ENCODE results near the gene FHDC1. TPM values are rescaled to one million over a fixed set of nuclear protein-coding genes. Genes with fewer than 3 reads are reported as not detected.
"Not testable (repeated sequence)": the region's sequence is repeated elsewhere in the genome, so short reads cannot be mapped to it uniquely, and the experiment has no call there.

Gene FHDC1, protein sequence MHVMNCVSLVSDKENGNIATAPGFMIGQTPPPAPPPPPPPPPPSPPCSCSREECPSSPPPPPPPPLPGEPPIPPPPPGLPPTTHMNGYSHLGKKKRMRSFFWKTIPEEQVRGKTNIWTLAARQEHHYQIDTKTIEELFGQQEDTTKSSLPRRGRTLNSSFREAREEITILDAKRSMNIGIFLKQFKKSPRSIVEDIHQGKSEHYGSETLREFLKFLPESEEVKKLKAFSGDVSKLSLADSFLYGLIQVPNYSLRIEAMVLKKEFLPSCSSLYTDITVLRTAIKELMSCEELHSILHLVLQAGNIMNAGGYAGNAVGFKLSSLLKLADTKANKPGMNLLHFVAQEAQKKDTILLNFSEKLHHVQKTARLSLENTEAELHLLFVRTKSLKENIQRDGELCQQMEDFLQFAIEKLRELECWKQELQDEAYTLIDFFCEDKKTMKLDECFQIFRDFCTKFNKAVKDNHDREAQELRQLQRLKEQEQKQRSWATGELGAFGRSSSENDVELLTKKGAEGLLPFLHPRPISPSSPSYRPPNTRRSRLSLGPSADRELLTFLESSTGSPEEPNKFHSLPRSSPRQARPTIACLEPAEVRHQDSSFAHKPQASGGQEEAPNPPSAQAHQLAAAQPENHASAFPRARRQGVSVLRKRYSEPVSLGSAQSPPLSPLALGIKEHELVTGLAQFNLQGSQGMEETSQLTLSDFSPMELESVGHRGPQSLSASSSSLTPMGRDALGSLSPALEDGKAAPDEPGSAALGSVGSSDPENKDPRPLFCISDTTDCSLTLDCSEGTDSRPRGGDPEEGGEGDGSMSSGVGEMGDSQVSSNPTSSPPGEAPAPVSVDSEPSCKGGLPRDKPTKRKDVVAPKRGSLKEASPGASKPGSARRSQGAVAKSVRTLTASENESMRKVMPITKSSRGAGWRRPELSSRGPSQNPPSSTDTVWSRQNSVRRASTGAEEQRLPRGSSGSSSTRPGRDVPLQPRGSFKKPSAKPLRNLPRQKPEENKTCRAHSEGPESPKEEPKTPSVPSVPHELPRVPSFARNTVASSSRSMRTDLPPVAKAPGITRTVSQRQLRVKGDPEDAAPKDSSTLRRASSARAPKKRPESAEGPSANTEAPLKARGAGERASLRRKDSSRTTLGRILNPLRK
- 1.2 TPM for total RNA-seq
- long read RNA-seq = 0 reads

DNA sequence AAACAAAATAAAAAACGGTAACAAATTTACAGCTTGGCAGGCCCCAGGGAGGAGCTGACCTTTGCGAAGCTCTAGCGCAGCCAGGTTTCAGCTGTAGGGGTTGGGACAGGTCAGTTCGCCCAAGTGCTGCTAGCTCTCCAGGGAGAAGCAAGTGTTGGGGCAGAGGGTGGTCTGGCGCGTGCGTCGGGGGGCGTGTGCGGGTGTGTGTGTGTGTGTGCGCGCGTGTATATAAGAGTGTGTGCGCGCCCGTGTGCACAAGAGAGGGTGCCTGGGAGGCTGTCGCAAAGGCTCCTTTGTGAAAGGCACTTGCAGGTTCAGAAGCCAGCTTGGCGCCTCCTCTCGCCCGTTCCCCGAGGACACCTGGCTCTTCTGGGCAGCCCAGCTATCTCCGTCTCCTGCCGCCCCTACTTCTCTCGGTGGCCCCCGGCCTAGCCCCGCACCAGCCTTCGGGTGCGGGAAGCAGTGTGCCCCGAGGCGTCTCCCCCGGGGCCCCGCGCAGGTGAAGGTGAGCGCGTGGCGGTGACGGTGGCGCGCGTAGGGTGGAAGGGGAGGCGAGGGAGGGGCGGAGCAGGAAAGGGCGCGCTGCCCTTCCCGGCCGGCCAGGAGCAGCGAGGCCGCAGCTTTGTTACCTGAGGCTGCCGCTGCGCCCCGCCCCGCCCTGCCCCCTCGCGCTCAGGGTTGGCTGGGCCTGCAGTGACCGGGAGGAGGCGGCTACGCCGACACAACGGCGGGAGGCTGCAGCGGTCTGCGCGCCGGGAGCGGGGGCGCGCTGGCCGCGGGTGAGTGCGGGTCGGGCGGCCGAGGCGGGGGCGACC lies at the start of gene FHDC1:
TSS of gene FHDC1 (plus strand) at position 693 of the 815 bp plus-strand sequence. CDS start 6,735 bp downstream, outside the sequence.
- no peak for DNase-seq (ENCODE audit: low spot score)

DNA sequence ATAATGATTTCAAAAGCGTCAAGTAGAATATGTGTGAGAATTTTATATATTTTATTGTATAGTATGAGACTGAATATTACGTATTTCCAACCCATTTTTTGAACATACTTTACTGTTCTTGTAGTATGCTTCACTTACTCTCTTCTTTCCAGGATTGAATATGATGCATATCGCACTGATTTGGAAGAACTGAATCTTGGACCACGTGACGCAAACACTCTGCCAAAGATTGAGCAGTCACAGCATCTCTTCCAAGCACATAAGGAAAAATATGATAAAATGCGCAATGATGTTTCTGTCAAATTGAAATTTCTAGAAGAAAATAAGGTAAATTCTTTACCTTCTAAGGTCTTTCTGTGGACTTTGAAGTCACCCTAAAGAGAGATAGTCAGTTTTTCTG lies 48.1 kb upstream of the FHDC1 start:
- no peak for DNase-seq (ENCODE audit: low spot score)

DNA sequence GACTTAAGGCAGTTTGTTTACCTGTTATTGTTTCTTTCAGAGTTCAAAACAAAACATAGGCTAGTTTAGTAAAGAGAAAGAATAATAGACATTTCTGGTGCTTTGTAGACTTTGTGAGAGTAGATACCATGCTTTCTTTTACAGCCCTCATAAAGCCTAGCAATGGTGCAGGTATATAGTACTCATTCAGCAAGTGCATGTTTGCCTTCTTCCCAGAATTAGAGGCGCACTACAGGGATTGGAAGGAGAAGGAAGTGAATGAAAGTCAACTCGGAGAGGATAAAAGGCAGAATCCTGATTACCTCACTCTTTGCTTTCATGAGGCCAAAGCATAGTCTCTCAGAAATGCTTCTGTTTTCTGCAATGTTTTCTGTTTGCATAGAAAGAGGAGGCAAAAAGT lies 43.1 kb upstream of the FHDC1 start:
- no peak for DNase-seq (ENCODE audit: low spot score)

DNA sequence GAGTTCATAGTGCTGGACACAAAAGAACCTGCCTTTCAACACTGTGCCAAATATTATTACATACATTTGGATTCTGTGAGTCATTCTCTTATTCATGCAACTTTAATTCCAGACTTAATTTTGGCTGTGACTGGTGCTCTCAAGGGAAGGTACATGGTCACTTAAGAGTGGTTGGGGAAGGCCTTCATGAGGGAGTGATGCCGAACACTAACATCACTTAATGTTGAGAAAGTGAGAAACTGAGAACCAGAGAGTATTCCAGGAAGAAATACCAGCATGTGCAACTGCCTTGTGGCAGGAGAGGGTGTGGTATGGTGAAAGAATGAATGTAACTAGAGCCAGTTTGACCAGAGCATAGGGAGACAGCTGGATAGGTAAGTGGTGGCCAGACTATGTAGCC lies 41.5 kb upstream of the FHDC1 start:
- DNase-seq (ENCODE audit: low spot score) = no peak

DNA sequence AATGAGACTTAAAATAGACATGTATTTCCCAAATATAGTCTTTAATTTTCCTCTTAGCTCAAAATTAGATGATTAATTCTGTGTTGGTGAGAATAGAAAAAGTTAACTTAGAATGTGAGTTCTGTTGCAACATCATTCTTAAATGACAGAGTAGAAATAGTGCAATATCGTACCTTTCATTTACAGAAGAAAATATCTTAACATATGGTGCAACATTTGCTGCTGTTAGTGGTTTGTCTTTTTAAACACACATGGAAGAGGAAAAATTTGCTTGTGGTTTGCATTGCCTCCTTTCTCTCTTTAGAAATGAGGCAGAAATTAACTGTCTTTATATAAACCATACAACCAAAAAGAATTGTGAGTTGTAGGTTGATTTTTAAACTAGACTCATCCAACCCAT lies 39.3 kb upstream of the FHDC1 start:
- no peak for DNase-seq (ENCODE audit: low spot score)

DNA sequence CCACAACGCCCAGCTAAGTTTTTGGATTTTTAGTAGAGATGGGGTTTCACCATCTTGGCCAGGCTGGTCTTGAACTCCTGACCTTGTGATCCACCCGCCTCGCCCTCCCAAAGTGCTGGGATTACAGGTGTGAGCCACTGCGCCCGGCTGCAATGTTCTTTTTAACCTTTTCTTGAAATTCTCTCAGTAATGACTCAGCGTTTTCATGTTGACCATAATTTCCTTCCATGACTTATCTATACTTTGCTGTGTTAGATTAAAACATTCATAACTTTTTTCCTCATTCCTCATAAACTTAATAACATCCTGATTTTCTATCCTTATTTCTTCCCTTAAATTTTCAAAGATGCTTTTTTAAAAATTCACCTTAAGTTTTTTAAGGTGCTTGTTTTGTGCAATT lies 38.0 kb upstream of the FHDC1 start:
- DNase-seq (ENCODE audit: low spot score) = not testable (repeated sequence)

DNA sequence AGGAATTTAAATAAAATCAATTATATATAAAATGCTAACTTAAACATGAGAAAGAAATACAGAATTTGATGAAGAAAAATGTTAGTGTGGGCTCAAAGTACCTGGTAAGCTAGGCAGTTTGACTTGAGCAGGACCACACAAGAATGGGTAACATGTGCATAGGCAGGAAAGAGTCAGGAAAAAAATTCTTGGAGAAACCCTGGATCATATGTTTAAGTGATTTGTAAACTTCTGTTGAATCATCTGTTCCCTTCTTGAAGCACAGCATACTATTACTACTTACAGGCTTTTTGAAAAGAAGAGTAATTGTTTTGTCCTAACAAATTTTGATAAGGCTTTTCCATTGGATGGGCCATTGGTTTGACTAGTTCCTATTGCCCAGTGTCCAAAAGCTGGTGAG lies 37.5 kb upstream of the FHDC1 start:
- DNase-seq (ENCODE audit: low spot score) = no peak

DNA sequence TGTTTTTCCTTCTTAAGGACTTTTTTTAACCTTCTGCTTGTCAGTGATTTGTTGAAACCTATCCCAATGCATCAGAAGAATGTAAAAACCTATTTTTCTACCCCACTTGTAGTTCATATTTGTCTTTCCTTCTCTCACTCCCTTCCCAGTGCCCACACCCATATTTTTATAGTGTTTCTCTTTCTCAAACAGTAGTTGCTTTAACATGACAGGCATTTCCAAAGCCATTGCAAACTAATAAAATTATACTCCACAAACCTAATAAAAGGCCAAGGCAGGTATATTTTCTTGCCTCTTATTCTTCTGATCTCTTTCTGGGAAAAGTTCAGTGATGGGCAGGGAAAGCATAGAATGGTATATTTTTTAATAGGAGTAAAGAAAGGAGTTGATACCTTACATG lies 35.7 kb upstream of the FHDC1 start:
- DNase-seq (ENCODE audit: low spot score) = no peak

DNA sequence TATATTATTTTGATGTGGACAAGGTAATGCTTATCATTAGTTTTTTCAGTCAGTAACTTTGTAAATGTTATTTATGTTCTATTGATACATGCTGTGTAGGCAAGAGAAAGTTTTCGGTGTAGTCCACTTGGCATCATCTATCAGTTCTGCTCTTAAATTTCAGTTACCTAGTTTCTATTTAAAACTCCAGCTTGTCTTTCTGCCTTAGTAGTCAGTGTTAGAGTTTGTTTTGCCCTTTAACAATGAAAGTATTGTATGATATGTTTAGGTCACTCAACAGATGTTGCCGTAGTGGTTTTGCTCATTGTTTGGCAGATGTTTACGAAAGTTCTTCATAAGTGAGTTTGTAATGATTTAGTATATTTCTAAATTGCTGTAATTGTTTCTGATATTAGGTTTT lies 34.9 kb upstream of the FHDC1 start:
- no peak for DNase-seq (ENCODE audit: low spot score)

DNA sequence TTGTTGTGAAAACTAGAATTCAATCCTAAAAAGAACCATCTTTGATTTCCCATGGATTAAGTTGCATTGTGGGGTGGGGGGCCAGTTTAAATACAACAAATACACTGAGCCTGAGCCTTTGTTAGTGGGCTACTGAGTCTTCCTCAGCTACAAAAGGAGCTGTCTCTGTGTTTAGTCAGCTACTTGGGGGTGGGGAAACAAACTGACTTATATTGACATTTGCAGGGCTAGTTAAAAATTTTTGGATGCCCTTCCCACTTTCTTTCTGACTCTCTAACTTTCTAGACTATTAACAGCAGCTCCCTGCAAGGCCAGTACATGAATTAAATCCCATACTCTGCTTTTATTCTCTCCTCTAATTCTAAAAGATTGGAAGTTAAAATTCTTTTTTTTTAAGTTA lies 32.5 kb upstream of the FHDC1 start:
- no peak for DNase-seq (ENCODE audit: low spot score)

DNA sequence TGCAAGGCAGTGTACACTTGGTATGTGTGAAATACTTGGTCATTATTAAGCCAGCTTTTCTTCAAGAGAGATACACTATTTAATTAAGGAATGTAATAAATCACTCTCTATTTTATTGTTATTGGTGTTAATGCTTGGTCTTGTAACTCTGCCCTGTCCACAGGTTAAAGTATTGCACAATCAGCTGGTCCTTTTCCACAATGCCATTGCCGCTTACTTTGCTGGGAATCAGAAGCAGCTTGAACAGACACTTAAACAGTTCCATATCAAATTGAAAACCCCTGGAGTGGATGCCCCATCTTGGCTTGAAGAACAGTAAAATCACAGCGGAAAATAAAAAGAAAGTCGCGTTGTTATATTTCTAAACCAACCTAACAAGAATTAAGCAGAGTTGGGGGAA lies 26.2 kb upstream of the FHDC1 start:
- no peak for DNase-seq (ENCODE audit: low spot score)

DNA sequence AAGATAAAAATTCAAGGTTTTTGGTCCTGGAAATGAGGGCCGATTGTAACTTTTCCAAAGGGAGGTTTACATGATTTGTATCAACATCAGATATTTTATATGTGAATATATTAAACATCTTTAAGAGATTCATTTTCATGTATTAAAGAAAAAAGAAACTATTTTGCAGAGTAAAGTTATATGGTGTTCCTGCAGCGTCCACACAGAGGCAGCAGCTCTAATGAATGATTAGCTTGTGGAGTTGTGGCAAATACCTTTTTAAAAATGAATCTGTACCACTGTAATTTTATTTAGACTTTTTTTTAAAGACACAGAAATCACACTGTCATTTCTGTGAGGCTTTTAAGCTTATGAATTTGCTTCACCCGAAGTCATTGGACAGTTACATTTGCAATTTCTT lies 25.6 kb upstream of the FHDC1 start:
- DNase-seq (ENCODE audit: low spot score) = no peak

DNA sequence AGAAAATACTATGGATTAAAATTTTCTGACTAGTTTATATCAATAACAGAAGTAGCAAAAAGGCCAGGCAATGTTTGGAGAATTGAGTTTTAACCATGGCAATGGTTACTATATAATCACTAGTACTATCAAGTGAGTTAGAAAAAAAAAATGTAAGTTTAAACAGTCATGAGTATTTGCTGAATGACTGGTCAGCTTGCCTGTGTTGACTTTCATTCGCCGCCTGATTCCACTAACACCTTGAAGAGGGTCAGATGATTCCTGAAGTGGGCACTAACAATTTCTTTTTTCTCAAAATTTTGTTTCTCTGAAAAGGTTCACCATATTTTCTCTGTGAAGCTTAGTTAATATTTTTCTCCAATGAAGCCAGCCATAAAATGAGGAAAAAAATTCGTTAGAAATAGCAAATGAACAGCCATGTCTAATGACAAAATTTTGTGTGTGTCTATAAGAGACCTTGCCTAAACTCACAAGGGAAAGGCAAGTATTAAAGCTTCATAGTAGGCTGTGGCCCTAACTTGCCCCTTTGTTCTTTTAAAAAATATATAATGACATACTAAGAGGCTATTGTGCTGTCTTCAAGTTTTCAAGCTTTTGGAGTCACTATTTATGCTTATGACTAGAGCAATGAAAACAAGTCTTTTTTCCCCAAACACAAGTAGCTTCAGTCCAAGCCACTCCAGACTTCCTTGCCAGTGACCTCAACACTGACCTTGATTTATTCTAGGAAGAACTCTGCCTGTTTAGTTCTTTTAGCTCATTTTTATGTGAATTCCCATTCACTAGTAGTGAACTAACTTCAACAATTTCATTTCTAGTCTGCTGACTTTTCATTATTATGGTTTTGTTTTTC lies 18.4 kb upstream of the FHDC1 start:
- no peak for DNase-seq (ENCODE audit: low spot score)

DNA sequence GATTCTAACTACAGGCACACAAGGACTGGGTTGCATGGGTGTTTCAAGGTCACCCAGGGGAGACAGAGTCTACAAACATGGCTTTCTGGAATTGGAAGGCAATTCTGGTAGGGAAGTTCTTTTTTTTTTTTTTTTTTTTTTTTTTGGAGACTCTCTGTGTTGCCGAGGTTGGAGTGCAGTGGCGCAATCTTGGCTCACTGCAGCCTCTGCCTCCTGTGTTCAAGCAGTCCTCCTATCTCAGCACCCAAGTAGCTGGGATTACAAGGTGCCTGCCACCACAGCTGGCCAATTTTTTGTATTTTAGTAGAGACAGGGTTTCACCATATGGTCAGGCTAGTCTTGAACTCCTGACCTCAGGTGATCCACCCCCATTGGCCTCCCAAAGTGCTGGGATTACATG lies 16.3 kb upstream of the FHDC1 start:
- no peak for DNase-seq (ENCODE audit: low spot score)

DNA sequence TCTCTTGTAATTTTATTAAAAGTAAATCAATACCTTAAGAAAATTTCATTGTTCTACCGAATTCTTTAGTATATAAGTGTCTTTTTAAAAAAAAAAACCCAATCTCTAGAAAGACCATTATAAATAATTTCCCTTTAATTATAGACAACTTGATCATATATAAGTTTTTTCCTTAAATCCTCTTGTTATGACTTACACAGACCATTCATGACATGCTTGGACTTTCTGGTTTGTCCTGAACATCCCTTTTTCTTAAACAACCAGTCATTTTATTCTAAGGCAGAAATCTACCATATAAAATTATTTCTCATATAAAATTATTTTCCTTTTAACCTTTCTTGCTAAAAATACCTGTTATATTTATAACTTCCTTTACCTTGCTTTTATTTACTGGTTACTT lies 15.4 kb upstream of the FHDC1 start:
- DNase-seq (ENCODE audit: low spot score) = no peak

DNA sequence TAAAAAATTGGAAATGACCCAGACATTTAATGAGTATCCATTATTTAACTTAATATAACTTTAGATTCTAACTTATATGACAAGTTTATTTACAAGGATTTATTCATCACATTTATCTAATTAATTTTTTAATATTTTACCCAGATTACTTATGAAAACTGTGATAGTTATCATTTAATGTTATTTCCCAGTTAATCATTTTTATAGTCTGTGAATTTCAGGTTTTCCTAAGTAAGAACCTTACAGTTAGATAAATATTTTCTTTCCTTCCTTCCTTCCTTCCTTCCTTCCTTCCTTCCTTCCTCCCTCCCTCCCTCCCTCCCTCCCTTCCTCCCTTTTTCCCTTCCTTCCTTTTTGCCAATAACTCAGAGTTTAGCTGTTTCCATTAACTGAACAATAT lies 14.8 kb upstream of the FHDC1 start:
- DNase-seq (ENCODE audit: low spot score) = no peak

DNA sequence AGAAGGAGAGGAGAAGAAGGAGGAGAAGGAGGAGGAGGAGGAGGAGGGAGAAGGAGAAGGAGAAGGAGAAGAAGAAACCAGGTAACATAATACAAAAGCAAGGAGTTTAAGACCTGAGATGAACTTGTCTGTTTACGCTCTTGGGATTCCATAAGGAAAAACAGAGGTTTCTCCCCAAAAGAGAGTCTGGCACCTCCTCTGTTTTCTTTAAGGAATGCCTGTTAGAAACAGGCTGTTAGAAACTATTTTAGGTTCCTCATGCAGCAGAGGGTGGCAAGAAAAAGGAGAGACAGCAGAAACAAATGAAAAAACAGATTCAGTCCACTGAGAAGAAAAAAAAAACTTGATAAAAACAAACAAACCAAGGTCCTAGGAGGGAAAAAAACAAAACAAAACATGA lies 10.3 kb upstream of the FHDC1 start:
- no peak for DNase-seq (ENCODE audit: low spot score)

DNA sequence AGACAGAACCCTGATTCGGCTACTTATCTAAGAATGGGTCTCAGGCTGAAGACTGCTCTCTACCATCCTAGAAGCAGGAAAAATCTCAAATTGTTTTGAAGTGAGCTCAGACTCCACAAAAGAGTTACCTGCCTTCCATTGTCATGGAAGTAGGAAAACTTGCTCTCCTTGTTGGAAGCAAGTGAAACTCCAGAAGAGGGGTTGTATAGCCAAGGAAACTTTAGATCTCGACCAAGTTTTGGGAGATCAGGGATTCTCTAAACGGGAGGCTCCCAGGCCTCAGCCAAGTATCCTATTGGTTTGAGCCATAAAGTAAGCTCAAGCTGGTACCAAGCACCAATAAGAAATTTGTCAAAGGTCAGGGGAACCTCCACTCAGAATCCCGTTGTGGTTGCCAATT lies 9.2 kb upstream of the FHDC1 start:
- DNase-seq (ENCODE audit: low spot score) = no peak

DNA sequence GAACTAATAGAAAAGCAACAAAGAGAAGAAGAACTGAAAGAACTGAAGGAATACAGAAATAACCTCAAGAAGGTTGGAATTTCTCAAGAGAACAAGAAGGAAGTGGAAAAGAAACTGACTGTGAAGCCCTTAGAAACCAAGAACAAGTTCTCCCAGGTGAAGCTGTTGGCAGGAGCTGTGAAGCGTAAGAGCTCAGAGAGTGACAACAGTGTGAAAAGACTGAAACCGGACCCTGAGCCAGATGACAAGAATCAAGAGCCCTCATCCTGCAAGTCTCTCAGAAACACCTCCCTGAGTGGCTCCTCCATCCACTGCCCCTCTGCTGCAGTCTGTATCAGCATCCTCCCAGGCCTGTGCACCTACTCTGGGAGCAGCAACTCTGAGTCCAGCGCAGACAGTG lies 8.4 kb upstream of the FHDC1 start:
- no peak for DNase-seq (ENCODE audit: low spot score)

DNA sequence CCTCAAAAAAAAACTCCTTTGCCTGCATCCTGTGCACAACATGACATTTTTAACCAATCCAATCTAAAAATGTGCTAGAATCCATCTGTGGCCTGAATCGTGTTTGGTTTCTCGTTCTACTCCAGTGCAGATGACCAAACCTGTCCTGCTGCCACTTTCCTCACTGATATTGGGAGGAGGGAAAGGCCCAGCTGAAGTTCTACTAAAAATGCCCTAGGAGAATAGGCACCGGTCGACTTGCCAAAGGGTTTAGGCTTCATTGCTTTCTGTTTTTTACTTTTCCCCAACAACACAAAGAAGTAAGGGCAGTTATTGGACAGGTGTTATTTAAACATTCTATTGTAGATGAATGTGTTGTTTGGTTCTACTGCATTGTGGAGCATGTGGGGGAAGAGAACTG lies 7.8 kb upstream of the FHDC1 start:
- DNase-seq (ENCODE audit: low spot score) = no peak
